OCI-LY1 (cell line): ENCODE results near the gene ST6GAL1.

Experiments used
- CTCF ChIP-seq: fragments of 200-600 bp; sonication (generic), shearing (Covaris generic); IDR thresholded peaks from 2 replicates; pipeline ENCODE4 v1.5.1; 2017; ENCODE audit warnings: mild to moderate bottlenecking, antibody characterized with exemption, low read length, moderate library complexity, mixed read lengths
- EZH2 ChIP-seq: fragments of 200-600 bp; sonication (generic), shearing (Covaris generic); IDR thresholded peaks from 2 replicates; pipeline ENCODE4 v1.8.0; 2017; ENCODE audit warnings: borderline replicate concordance, mixed run types, mild to moderate bottlenecking, antibody characterized with exemption, low read length, moderate library complexity, mixed read lengths

- TF ChIP-seq CTCF = no peak
- no peak for TF ChIP-seq EZH2
Observed at GRCh38 chr3:186949281-186949982, 19.1 kb downstream of the ST6GAL1 start.
